Middle frontal gyrus (tissue), 1 donor: ENCODE measurements around the gene DIP2B.
"Not testable (repeated sequence)": the region's sequence is repeated elsewhere in the genome, so short reads cannot be mapped to it uniquely, and the experiment has no call there.

ENCODE experiments used
- DNase-seq: peaks from one replicate; pipeline ENCODE4 v3.0.0-alpha.2; 2015; ENCODE audit warnings: low spot score; ENCODE audit errors: extremely low spot score

The DIP2B gene

DNA sequence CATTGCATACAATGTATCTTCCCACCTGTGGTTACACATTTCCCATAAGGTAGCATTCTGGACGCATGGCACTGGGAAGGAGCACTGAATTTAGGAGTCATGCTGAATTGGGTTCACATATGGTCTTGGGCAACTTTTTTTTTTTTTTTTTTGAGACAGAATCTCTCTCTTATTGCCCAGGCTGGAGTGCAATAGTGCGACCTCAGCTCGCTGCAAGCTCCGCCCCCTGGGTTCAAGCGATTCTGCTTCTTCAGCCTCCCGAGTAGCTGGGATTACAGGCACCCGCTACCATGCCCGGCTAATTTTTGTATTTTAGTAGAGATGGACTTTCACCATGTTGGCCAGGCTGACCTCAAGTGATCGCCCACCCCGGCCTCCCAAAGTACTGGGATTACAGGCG lies 13.3 kb downstream of the DIP2B start:
- no peak for DNase-seq

DNA sequence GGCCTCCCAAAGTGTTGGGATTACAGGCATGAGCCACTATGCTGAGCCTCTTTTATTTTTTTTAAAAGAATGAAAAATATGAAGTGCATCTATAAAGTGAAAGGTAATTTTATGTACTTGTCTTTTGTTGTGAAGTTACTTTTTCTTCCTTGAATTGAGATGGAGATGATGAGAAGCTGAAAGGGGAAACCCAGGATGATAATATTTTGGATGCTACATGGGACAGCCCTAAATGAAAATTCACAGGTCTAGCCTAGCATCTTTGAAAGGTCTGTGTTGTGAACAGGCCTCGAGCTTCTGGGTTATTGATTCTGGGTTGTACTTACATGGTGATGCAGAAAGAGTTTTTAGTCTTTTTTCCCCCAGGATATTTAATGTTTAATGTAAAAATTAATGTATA lies 14.6 kb downstream of the DIP2B start:
- no peak for DNase-seq

DNA sequence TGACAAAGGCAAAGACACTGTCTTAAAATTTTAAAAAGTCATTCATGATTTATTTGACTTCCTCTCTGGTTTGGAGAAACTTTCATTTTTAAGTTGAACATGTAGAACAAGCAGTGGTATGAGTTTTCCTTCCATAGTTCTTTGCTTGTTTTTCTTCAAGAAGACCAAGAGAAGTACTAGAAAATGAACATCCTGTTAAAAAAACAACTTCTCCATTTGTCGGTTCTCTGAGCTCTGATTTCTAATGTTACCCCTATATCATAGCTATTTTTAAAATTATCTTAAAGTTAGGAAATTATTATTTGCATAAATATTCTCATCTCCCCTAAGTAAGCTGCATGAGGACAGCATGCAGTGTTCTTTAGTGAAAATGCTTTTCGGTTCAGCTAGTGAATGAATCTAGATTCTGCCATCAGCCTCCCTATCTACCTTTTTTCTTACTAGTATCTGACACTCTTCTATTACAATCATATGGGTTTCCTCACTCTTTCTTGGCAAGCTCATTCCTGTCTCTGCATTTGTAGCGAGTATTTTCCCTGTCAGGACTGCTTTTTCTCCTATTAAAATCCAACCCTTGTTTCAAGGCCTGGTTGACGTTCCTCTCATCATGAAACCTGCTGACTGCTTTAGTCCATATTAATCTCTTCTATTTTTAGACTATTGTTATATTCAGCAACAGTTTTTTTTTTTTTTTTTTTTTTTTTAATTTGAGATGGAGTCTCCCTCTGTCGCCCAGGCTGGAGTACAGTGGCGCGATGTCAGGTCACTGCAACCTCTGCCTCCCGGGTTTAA lies 15.8 kb downstream of the DIP2B start:
- no peak for DNase-seq

DNA sequence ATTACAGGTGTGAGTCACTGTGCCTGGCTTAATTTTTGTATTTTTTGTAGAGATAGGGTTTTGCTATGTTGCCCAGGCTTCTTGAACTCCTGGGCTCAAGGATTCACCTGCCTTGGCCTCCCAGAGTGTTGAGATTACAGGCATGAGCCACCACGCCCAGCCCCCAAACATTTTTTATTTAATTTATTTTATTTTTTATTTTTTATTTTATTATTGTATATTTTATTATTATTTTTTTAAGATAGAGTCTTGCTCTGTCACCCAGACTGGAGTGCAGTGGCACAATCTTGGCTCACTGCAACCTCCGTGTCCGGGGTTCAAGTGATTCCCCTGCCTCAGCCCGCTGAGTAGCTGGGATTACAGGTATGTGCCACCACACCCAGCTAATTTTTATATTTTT lies 17.0 kb downstream of the DIP2B start:
- DNase-seq, result not testable (repeated sequence)

DNA sequence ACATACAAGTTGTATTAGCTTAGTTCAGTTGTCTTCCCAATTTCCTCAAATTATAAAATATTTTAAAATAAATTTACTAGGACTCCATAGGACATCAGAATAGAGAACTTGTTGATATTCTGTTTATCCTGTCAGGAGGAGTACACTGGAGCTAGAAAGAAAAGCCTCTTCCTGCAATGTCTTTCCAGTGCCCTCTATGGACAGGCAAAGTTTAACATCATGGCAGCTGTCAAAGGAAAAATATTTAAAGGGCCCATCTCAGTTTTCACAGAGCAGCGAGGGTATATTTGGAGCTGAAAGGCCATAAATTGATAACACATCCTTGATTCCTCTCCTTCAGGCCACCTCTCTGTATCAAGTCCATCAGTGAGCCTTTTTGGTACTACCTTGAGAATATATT lies 19.0 kb downstream of the DIP2B start:
- DNase-seq, result no peak

DNA sequence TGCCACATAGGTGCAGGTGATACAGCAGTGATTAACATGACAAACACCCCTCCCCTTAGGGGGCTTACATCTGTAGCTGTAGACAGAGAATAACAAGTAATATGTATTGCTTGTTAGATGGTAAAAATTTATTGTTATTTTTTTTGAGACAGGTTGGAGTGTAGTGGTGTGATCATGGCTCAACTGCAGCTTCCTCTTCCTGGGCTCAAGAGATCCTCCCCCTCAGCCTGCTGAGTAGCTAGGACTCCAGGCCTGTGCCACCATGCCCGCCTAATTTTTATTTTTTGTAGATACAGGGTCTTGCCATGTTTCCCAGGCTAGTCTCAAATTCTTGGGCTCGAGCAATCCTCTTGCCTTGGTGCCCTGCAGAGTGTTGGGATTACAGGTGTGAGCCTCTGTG lies 19.8 kb downstream of the DIP2B start:
- no peak for DNase-seq

DNA sequence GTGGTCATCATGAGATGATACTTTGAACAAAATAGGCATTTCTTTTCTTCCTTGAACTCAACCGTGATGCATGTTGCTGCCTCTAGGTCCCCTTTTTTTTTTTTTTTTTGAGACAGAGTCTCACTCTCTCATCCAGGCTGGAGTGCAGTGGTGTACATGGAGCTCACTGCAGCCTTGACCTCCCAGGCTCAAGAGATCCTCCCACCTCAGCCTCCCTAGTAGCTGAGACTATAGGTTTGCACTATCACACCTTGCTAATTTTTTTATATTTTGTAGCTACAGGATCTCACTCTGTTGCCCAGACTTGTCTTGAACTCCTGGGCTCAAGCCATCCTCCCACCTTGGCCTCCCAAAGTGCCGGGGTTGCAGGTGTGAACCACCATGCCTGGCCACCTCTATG lies 20.6 kb downstream of the DIP2B start:
- DNase-seq, result no peak

DNA sequence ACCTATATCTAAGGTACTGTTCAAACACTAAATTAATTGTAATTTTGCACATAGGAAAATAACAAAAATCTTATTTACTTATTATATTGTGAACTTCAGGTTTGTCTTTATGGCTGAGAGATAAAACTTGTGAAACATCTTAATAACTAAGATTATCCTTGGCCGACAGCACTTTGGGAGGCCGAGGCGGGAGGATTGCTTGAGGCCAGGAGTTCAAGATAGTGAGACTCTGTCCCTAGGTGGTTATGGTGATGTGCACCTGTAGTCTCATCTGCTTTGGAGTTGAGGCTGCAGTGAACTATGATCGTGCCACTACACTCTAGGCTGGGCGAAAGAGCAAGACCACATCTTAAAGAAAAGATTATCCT lies 22.6 kb downstream of the DIP2B start:
- no peak for DNase-seq

DNA sequence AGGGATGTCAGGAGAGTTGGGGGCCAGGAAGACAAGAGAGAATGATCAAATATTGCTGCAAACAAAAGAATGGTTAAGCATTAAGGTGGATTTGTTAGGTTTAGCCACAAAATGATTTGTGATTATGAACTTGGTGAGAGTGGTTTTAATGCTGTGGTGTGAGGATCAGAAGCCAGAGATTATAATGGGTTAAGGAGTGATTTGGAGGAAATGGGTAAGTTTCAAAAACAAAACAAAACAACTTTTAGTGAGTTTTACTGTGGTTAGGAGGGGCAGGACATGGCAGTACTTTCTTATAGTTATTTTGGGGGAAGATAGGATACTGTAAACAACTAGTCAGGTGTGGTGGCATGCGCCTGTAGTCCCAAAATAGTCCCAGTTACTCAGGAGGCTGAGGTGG lies 24.0 kb downstream of the DIP2B start:
- no peak for DNase-seq

DNA sequence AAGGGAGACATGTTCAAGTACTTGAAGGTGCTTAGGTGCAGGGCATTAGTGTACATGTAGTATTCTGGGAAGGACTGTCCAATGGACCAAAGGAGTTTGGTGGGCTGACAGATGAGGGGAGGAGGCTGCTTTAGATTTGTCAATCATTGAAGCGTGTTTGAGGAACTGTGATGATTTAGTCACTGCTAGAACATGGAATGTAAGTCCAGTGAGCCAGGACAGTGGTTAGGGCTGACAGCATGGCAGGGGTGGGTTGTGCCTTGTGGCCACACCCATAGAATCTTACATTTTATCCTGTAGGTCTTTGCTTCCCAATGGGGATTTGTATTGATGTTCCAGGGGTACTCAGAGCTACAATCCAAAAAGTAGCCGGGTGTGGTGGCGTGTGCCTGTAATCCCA lies 24.6 kb downstream of the DIP2B start:
- DNase-seq, result no peak

DNA sequence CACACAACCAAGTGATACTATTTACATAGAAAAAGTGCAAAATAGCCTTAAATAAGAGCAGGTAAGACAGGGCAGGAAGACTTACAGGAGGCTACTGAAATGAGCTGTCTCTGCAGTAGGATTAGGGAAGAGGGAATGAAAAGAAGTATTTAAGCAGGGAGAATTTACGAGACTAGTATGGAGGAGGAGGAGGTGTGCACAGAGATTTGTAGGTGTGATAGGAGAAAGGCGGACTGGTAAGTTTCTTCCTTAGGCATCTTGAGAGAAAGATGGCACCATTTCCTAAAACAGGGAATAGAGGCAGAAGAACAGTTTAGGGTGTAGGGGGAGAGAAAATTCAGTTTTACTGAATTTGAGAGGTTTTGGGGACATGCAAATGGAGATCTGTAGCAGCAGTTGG lies 25.7 kb downstream of the DIP2B start:
- no peak for DNase-seq

DNA sequence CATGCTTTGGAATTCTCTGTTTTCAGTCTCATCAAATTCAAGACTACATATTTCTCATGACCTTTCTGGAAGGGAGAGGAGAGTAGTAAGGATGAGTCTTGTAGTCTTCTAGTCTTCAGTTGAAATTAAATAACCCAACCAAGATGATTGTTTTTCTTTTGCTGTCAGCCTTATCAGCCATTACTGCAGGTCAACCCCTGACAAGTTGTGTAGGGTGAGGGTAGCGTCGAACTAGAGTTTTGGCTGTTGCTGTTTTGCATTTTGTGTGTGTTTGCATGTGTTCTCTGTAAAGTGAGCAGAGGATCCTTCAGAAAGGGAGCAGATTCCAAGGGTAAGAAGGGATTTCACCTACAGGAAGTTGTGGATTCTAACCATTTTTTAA lies 28.4 kb downstream of the DIP2B start:
- no peak for DNase-seq

DNA sequence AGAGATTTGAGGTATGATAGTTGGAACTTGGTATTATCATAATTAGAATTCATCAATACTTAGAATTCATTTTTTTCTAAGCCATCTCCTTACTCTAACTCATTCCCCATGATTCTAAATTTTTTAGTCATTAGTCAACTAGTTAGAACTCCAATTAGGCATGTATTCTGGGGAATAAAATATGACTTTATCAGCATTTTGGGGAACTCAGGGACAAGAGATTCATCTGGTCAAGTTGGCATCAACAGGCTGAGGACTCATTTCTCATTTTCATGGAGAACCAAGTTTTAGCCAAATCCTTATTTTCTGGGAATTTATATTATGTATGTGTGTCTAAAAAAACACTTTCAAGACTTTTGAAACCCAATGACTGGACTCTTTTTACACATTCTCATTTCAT lies 29.2 kb downstream of the DIP2B start:
- no peak for DNase-seq

DNA sequence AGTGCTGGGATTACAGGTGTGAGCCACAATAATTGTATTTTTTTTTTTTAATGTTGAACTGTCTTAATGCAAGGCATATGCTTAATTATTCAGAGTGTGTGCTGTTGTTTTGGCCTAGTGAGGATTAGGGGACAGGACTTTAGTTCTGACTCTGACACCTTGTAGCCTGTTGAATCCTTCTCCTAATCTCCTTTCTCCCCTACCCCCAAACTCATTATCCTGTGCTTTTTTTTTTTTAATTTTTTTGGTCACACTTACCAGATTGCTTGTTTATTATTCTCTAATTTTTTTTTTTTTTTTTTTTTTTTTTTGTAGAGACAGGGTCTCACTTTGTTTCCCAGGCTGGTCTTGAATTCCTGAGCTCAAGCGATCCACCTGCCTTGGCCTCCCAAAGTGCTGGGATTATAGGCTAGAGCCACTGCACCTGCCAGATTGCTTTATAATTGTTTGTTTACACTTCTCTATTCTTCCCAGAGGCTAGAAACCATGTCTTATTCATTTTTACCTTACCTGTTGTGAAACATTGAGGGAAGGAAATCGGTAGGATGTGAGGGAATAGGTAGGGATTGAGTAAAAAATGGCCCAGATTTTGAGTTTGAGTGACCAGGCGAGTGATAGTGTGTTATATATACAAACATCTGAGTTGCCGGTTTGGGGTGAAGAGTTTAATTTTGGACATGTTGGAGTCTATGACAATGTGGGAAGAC lies 32.2 kb downstream of the DIP2B start:
- DNase-seq, result no peak

DNA sequence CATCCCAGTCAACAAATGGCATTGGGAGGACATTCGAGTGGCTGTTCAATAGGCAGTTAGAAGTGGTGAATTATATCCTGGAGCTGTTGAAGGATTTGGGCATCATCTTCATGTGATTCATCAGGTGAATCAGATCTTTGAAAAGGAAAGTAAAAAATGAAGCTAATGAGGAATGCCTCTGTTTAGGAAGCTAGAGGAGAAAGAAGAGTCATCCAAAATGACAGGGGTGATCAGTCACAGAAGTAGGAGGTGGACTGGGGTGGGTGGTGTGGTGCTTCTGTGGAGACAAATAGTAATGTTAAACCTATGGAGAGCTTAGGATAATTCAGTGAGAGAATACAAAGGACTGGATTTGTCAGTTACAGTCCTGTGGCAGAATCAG lies 32.7 kb downstream of the DIP2B start:
- DNase-seq, result no peak

DNA sequence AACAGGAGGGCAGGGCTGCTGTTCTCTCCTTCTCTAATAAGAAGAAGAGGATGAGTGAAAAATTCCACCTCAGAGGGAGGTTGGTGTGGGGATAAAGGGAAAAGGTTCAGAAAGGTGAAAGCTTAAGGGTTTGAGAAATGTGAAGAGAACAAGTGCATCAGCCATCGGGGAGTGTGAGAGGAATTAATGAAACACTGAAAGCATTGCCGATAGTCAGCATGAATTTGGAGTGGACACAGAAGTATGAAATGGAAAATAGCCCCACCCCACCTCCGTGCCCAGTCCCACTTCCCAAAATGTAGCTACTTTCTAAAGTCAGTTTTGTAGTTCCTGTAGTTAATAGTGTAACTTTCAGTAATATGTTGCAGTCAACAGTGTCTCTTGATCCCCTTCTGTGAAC lies 33.4 kb downstream of the DIP2B start:
- DNase-seq, result no peak

DNA sequence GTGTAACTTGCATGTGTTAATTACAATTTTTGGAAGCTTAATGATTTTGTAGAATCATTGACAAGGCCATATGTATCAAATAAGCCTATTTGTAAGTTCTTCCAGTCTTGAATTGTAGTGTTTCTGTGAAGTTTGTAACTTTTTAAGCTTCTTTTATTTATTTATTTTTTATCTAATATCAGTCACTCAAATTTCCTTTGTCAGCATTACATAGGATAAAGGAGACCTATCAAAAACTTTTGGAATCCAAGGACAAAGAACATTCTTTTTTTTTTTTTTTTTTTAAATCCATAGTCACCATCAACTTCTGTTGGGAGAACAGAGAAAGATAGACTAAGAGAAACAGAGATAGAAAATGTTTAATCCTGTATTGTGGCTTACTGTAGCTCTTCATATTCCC lies 36.4 kb downstream of the DIP2B start:
- DNase-seq, result no peak

DNA sequence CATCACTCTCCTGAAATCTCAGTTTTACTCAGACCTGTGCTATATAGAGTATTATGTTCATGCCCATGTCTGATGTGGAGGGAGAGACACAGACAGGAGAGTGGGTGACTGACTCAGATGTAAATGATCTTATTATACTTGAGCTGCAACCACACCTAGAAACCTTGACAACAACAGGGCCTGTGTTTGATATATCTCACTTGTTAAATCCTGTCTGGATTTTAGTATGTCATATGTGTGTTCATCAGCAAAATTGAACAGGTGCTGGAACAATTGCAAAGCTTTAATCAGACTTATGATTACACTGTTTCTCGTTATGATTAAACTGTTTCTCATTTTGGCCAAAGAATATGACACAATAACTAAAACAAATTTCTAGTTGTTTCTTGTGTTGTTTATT lies 37.7 kb downstream of the DIP2B start:
- no peak for DNase-seq

DNA sequence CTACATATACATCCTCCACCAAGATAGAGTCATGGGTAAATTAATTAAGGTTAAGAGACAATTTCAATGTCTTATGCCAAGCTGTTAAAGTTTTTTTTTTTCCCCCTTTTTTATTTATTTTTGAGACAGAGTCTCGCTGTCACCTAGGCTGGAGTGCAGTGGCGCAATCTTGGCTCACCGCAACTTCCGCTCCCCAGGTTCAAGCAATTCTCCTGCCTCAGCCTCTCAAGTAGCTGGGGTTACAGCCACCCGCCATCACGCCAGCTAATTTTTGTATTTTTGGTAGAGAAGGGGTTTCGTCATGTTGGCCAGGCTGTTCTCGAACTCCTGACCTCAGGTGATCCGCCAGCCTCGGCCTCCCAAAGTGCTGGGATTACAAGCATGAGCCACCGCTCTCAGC lies 38.4 kb downstream of the DIP2B start:
- not testable (repeated sequence) for DNase-seq

DNA sequence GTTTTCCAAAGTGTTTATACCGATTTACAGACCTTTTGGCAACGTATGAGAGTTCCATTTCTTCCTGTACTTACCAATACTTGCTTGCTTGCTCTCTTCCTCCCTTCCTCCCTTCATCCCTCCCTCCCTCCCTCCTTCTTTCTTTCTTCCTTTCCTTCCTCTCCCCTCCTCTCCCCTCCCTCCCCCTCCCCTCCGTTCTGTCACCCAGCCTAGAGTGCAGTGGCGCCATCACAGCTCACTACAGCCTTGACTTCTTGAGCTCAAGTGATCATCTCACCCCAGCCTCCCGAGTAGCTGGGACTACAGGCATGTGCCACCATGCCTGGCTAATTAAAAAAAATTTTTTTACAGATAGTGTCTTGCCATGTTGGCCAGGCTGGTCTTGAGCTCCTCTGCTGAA lies 40.4 kb downstream of the DIP2B start:
- no peak for DNase-seq

DNA sequence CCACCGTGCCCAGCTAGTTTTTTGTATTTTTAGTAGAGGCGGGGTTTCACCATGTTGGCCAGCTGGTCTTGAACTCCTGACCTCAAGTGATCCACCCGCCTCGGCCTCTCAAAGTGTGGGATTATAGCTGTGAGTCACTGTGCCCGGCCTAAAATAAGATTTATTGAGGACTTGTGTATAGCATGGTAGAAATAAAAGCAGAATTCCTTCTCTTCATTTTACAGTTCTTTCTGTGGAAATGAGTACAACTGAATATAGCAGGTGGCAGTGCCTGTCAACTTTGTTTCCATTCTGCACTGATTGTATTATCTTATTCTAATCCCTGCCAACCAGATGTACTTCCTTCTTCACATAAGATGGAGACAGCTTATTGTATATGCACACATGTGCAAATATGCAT lies 41.0 kb downstream of the DIP2B start:
- DNase-seq, result no peak

DNA sequence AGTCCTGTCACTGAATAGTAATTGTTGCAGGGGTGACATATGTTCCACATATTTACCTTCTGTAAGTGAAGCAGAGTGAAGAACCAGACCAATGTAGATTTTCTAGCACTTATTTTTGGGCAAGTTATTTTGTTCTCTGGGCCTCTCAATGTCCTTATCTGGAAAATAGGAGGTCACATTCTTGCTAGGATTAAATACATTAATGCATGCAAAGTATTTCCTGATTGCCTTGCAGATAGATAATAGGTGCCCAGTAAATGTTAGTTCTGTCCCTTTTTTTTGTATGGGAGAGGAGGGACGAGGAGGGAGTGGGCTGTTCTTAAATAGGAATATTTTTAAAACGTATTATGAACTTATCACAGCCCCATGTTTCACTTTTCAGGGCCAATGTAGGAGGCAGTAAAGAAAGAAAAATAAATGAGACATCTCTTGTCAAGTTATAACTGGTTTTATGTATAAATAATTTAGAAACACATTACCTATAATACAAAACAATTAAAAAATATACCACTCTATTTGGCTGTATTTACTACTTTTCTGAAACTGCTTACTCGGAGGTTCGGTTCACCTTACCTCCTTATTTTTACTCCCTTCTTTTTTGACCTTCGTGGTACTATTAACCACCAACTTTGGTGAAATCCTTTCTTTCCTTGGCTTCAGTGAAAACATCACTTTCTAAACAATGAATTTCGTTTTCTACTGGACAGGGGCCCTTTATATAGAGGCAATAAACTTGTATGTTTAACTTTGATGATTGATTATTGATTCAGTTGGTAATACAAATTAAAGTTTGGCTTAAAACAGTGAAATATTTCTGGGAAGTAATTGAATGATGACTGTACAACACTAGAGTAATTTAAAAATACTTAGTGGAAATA lies 41.9 kb downstream of the DIP2B start:
- no peak for DNase-seq
